Fibroblast of skin of scalp (primary cell): ENCODE measurements around the gene SIK3.
"Not testable (repeated sequence)": the region's sequence is repeated elsewhere in the genome, so short reads cannot be mapped to it uniquely, and the experiment has no call there.

Source experiments
- DNase-seq: peaks from one replicate; pipeline ENCODE4 v3.0.0-alpha.2; 2013

The SIK3 gene

GRCh38 chr11:116821050-116821918 lies 276.9 kb downstream of the SIK3 start:
- DNase-seq: no peak

DNA sequence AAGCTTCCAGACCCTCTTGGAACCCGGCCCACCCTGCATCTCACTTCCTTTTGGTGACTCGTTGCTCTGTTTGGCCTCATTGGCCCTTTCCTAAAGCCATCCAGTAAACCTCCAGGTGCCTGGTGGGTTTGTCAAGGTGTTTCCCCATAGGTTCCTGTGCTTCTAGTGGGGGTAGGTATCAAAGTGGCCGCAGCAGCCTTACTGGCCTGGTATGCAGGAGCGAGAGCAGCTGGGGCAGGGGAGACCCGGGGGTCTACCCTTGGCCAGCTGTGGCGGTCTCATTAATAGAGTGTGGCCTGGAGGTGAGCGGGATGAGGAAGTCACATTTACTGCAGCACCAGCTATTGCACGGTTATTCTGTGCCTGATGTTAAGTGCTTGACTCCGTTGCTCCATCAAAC lies 279.2 kb downstream of the SIK3 start:
- DNase-seq: no peak

DNA sequence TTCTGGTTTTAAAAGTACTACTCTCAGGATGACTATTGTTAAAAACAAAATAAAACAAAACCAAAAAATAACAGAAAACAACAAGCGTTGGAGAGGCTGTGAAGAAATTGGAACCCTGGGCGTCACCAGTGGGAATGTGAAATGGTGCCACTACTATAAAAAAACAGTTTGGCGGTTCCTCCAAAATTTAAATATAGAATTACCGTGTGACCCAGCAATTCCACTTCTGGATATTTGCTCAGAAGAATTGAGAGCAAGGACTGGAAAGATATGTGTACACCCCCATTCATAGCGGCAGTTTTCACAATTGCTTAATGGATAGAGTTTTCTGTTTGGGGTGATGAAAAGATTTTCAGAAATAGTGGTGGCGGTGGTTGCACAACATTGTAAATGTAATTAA lies 283.7 kb downstream of the SIK3 start:
- DNase-seq: no peak

GRCh38 chr11:116813781-116814471 lies 284.3 kb downstream of the SIK3 start:
- DNase-seq: no peak

GRCh38 chr11:116813170-116813569 lies 285.1 kb downstream of the SIK3 start:
- no peak for DNase-seq

- DNase-seq: no peak
Observed at GRCh38 chr11:116812109-116812508, 286.1 kb downstream of the SIK3 start.

DNA sequence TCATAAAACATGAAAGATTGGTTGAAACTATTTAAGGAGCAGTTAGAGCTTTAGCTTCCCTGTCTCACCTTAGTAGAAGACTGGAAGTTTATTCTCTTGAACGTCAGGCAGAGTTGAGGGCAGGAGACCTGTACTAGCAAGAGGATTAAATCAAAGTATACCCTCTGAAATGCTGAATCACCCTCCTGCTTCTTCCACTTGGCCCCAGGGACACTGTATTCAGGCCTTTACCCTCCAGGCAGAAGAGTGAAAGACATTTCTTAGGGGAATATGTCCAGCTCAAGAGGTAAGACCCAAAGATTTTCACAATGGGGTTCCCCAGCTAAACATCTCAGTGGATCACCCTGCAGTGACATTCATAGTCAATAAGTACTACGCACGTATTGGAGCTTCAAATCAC lies 287.0 kb downstream of the SIK3 start:
- DNase-seq: no peak

GRCh38 chr11:116808262-116809175 lies 289.7 kb downstream of the SIK3 start:
- no peak for DNase-seq

- no peak for DNase-seq
Observed at GRCh38 chr11:116807601-116808261, 290.5 kb downstream of the SIK3 start.

GRCh38 chr11:116804001-116804400 lies 294.2 kb downstream of the SIK3 start:
- no peak for DNase-seq

GRCh38 chr11:116801662-116802061 lies 296.6 kb downstream of the SIK3 start:
- not testable (repeated sequence) for DNase-seq

DNA sequence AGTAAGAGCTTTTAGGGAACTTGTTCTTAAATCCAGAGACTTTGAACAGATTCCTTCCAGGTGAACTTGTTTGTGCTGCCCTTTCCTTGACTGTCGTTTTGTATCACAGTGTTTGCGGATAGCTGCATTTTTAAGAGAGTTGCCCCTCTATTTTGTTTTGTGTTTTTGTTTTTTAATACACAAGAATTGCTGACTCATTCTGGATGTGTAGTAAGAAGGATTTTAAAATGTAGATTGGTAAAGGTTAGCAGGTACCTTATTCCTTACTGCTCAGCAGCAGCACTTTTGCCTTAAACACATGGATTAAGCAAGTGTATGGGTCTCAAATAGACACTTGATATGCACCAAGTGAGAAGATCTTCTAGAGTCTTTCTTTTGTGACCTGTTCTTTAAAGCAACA lies 297.6 kb downstream of the SIK3 start:
- DNase-seq: no peak

- no peak for DNase-seq
Observed at GRCh38 chr11:116798368-116798767, 299.9 kb downstream of the SIK3 start.

DNA sequence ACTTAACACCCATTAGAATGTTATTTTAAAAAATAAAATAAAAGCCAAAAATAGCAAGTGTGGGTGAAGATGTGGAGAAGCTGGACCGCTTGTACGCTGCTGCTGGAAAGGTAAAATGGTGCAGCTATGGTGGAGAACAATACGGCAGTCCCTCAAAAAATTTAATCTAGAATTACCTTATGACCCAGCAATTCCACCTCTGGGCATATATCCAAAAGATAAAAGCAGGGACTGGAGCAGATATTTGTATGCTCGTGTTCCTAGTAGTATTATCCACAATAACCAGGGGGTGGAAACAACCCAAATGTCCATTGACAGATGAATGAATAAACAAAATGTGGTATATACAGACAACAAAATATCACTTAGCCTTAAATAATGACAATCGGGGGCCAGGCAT lies 300.4 kb downstream of the SIK3 start:
- DNase-seq: no peak

DNA sequence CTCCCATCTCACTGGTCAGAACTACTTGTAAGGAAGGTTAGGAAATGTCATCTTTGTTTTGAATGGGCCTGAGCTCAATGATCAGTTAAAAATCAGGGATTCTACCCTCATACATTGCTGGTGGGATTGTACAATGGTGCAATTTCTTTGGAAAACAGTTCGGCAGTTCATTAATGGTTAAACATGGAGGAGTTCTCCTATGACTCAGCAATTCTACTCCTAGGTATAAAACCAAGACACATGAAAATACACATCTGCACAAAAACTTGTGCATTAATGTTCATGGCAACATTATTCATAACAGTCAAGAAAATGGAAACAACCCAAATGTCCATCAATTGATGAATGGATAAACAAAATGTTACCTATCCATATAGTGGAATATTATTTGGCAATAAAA lies 301.7 kb downstream of the SIK3 start:
- no peak for DNase-seq

DNA sequence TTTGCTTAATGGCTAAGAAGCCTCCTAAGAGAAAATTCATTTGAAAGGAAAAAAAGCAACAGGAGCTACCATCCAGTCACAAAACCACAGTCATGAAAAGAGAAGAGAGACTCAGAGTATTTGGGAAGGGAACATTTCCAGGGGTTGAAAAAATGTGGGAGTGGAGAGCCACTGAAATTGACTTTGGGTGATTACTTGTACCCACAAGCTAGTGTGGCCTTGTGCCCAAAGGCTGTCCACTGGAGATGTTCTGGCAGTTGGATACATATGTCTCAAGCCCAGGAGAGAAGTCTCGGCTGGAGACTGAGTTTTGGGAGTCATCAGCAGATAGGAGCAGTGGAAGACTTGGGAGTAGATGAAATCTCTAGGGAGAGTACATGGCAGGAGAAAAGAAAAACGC lies 303.4 kb downstream of the SIK3 start:
- DNase-seq: no peak

- peak; percentile 23 for DNase-seq
Observed at GRCh38 chr11:116793772-116794097, 304.5 kb downstream of the SIK3 start.
